GM12878 (cell line): Measurements from ENCODE around the gene TOMM20L. TPM values are rescaled to one million over a fixed set of nuclear protein-coding genes. Genes with fewer than 3 reads are reported as not detected.

ENCODE experiments used
- ATAC-seq: fragments of 200-7000 bp; cut with Tn5 transposase; 3 replicates; pipeline ENCODE4 v1.9.1; 2020; ENCODE audit warnings: mild to moderate bottlenecking, moderate library complexity
- BruUV-seq: library from RNA; stranded (reverse); fragments of 400-500 nt; replicated peaks from 2 replicates; lab custom pipeline; 2021; lab: Mats Ljungman, UMichigan
- CTCF ChIA-PET: fragments of 300-600 bp; sonication (Branson Sonifier 250); formaldehyde crosslinking; extraction: SDS; loops from one replicate; lab custom pipeline; 2021; ENCODE audit warnings: inconsistent platforms; lab: Yijun Ruan, JAX
- POLR2A ChIA-PET: fragments of 350-600 bp; formaldehyde crosslinking; extraction: SDS; loops from one replicate; lab custom pipeline; 2021; ENCODE audit warnings: inconsistent platforms; lab: Charles Lee
- RAD21 ChIA-PET: fragments of 300-600 bp; sonication (Branson Sonifier 250); formaldehyde crosslinking; loops from one replicate; lab custom pipeline; 2023; ENCODE audit warnings: antibody characterized with exemption; ENCODE audit not compliant: unreplicated experiment; lab: Charles Lee
- SMC1A ChIA-PET: fragments of 300-600 bp; sonication (Branson Sonifier 250); formaldehyde crosslinking; loops from one replicate; lab custom pipeline; 2023; ENCODE audit not compliant: unreplicated experiment, uncharacterized antibody; lab: Charles Lee
- DNase-seq: peaks from one replicate; pipeline ENCODE4 v3.0.0-alpha.2; 2011; ENCODE audit warnings: low read depth, low spot score
- FAIRE-seq: peaks from 3 replicates; lab custom pipeline; 2011; peaks lifted over from hg19 to GRCh38; lab: Jason Lieb, UNC
- H2AFZ ChIP-seq: 2 replicates; pipeline ENCODE4 v1.6.0; 2011; ENCODE audit warnings: low read depth, low read length, control low read depth; ENCODE audit not compliant: control insufficient read depth
- H3K27ac ChIP-seq: 2 replicates; pipeline ENCODE4 v1.5.1; 2011; ENCODE audit warnings: control low read depth; ENCODE audit not compliant: control insufficient read depth, insufficient read depth
- H3K27me3 ChIP-seq, 2 experiments: replicated peaks in 1 of 2; 2 replicates each; pipeline versions ENCODE4 v1.6.0 to v1.6.1; 2011; ENCODE audit warnings: low read length in 1 of 2; ENCODE audit not compliant: control insufficient read depth in 2 of 2, insufficient read depth in 2 of 2
- H3K36me3 ChIP-seq, 2 experiments: 2 replicates each; pipeline ENCODE4 v1.5.1; 2011; ENCODE audit warnings: low read length in 1 of 2; ENCODE audit not compliant: control insufficient read depth in 2 of 2, insufficient read depth in 2 of 2
- H3K4me1 ChIP-seq: 2 replicates; pipeline ENCODE4 v1.6.1; 2011; ENCODE audit warnings: mild to moderate bottlenecking, low read length, moderate library complexity, mixed read lengths; ENCODE audit not compliant: control insufficient read depth, insufficient read depth
- H3K4me2 ChIP-seq: 2 replicates; pipeline ENCODE4 v1.6.0; 2011; ENCODE audit warnings: control low read depth; ENCODE audit not compliant: control insufficient read depth, insufficient read depth
- H3K4me3 ChIP-seq: fragments of 200-600 bp; sonication (generic); 2 replicates; pipeline ENCODE4 v1.5.1; 2016
- H3K79me2 ChIP-seq: 2 replicates; pipeline ENCODE4 v1.6.0; 2011; ENCODE audit warnings: low read length; ENCODE audit not compliant: control insufficient read depth, insufficient read depth
- H3K9ac ChIP-seq: 2 replicates; pipeline ENCODE4 v1.8.0; 2011; ENCODE audit warnings: low read length, control low read depth, mixed read lengths; ENCODE audit not compliant: control insufficient read depth, insufficient read depth
- H3K9me3 ChIP-seq: replicated peaks from 3 replicates; pipeline ENCODE4 v1.5.1; 2011; ENCODE audit warnings: mild to moderate bottlenecking, low read length; ENCODE audit not compliant: control insufficient read depth, insufficient read depth
- H4K20me1 ChIP-seq: 2 replicates; pipeline ENCODE4 v1.6.0; 2011; ENCODE audit not compliant: control insufficient read depth, insufficient read depth
- BCL11A ChIP-seq: IDR thresholded peaks from 2 replicates; pipeline ENCODE4 v1.6.1; 2011; ENCODE audit warnings: low read depth, low read length
- BCLAF1 ChIP-seq: fragments of 450-650 bp; IDR thresholded peaks from 2 replicates; pipeline ENCODE4 v1.6.1; 2017; ENCODE audit warnings: antibody characterized with exemption, mild to moderate bottlenecking, moderate library complexity
- DPF2 ChIP-seq: fragments of 450-650 bp; IDR thresholded peaks from 2 replicates; pipeline ENCODE4 v1.6.1; 2017; ENCODE audit warnings: mild to moderate bottlenecking
- EED ChIP-seq: sonication (generic); IDR thresholded peaks from 2 replicates; pipeline ENCODE4 v1.6.1; 2016; ENCODE audit warnings: antibody characterized with exemption, low read depth
- FOS ChIP-seq: IDR thresholded peaks from 3 replicates; pipeline ENCODE4 v1.6.1; 2011; ENCODE audit warnings: borderline replicate concordance; ENCODE audit not compliant: insufficient read length; ENCODE audit errors: extremely low read depth
- HDAC6 ChIP-seq: fragments of 200-600 bp; sonication (generic); IDR thresholded peaks from one replicate; pipeline ENCODE4 v1.8.0; 2017; ENCODE audit warnings: antibody characterized with exemption; ENCODE audit not compliant: unreplicated experiment
- IKZF2 ChIP-seq, 2 experiments: fragments of 450-650 bp; IDR thresholded peaks; 2 replicates each; pipeline ENCODE4 v1.6.1; 2017; ENCODE audit warnings: mild to moderate bottlenecking in 2 of 2, moderate library complexity in 2 of 2
- MTA2 ChIP-seq: fragments of 450-650 bp; IDR thresholded peaks from 2 replicates; pipeline ENCODE4 v1.6.1; 2016; ENCODE audit warnings: low read depth, mild to moderate bottlenecking, moderate library complexity
- MTA3 ChIP-seq: IDR thresholded peaks from 2 replicates; pipeline ENCODE4 v1.6.1; 2012; ENCODE audit warnings: low read length, inconsistent platforms, borderline replicate concordance
- POU2F2 ChIP-seq: IDR thresholded peaks from 3 replicates; pipeline ENCODE4 v1.6.1; 2011; ENCODE audit warnings: low read depth, mild to moderate bottlenecking, low read length, borderline replicate concordance
- SMAD5 ChIP-seq: IDR thresholded peaks from 2 replicates; pipeline ENCODE4 v1.6.1; 2016; ENCODE audit warnings: antibody characterized with exemption, low read depth
- STAT1 ChIP-seq: fragments of 450-650 bp; conservative IDR thresholded peaks from 2 replicates; pipeline ENCODE4 v1.6.1; 2014; ENCODE audit warnings: antibody characterized with exemption, mild to moderate bottlenecking
- TAF1 ChIP-seq: IDR thresholded peaks from 2 replicates; pipeline ENCODE4 v1.6.1; 2011; ENCODE audit warnings: mild to moderate bottlenecking, low read depth, low read length, borderline replicate concordance
- TCF3 ChIP-seq: IDR thresholded peaks from 2 replicates; pipeline ENCODE4 v1.6.1; 2012; ENCODE audit warnings: low read depth, mild to moderate bottlenecking, low read length, borderline replicate concordance; ENCODE audit not compliant: insufficient read depth
- ZNF384 ChIP-seq: IDR thresholded peaks from 2 replicates; pipeline ENCODE4 v1.6.1; 2012; ENCODE audit warnings: low read depth, mild to moderate bottlenecking, low read length, improper control_type of control experiment, borderline replicate concordance
- in situ Hi-C: fragments of 300-500 bp; cut with MboI; formaldehyde crosslinking; loops from 9 replicates; pipeline ENCODE4 v1.14.3; 2018; ENCODE audit warnings: mixed read lengths
- intact Hi-C: fragments of 100-400 bp; cut with micrococcal nuclease; formaldehyde crosslinking; loops from one replicate; pipeline ENCODE4 v1.14.2; 2022; ENCODE audit not compliant: unreplicated experiment
- polyA plus RNA-seq, 11 experiments: library from polyadenylated mRNA; depleted of rRNA in 4 of 11; unstranded in 6 of 11; stranded (reverse) in 5 of 11; fragments of >200 nt; fragmentation: Nextera tagmentation in 4 of 11; fragmentation: Illumina TruSeq in 1 of 11; extraction: Ambion mirVana in 4 of 11; extraction: Trizol in 1 of 11; gene quantifications; 1 replicate in 1 of 11; 2 replicates in 10 of 11; pipeline versions ENCODE4 v1.2.1 to v1.2.3, GENCODE V29; 2011 to 2016; ENCODE audit warnings: inconsistent platforms in 2 of 11, missing spikeins in 2 of 11, low read depth in 1 of 11
- total RNA-seq, 4 experiments: library from RNA; depleted of rRNA in 3 of 4; stranded (reverse); fragments of >200 nt in 3 of 4; fragmentation: Illumina TruSeq in 1 of 4; extraction: Trizol in 1 of 4; gene quantifications; 2 replicates each; pipeline versions ENCODE4 v1.2.1 to v1.2.3, GENCODE V29; 2013 to 2021
- TF ChIP-seq, protein P1 (sequence below): fragments of 150-350 bp; IDR thresholded peaks from 2 replicates; pipeline ENCODE4 v1.6.1; 2016; ENCODE audit warnings: low read depth, low read length
- TF ChIP-seq, protein P2 (sequence below): fragments of 450-650 bp; IDR thresholded peaks from 2 replicates; pipeline ENCODE4 v1.6.1; 2014; ENCODE audit warnings: mild to moderate bottlenecking
- TF ChIP-seq, protein P3 (sequence below): IDR thresholded peaks from 2 replicates; pipeline ENCODE4 v1.6.1; 2012; ENCODE audit warnings: low read depth, low read length, improper control_type of control experiment

Gene TOMM20L
- total and polyA plus RNA-seq, 10 of the 15 experiments (the other 5 are each of a cell fraction or from before 2014, with no cell fraction given) = 0.28 TPM; not detected in 9

GRCh38 chr14:58368956-58369355 lies 26.8 kb upstream of the TOMM20L start (continued):
- TF ChIP-seq, protein P1, sequence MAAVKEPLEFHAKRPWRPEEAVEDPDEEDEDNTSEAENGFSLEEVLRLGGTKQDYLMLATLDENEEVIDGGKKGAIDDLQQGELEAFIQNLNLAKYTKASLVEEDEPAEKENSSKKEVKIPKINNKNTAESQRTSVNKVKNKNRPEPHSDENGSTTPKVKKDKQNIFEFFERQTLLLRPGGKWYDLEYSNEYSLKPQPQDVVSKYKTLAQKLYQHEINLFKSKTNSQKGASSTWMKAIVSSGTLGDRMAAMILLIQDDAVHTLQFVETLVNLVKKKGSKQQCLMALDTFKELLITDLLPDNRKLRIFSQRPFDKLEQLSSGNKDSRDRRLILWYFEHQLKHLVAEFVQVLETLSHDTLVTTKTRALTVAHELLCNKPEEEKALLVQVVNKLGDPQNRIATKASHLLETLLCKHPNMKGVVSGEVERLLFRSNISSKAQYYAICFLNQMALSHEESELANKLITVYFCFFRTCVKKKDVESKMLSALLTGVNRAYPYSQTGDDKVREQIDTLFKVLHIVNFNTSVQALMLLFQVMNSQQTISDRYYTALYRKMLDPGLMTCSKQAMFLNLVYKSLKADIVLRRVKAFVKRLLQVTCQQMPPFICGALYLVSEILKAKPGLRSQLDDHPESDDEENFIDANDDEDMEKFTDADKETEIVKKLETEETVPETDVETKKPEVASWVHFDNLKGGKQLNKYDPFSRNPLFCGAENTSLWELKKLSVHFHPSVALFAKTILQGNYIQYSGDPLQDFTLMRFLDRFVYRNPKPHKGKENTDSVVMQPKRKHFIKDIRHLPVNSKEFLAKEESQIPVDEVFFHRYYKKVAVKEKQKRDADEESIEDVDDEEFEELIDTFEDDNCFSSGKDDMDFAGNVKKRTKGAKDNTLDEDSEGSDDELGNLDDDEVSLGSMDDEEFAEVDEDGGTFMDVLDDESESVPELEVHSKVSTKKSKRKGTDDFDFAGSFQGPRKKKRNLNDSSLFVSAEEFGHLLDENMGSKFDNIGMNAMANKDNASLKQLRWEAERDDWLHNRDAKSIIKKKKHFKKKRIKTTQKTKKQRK = no peak
- no peak for TF ChIP-seq EED
- no peak for TF ChIP-seq BCLAF1
- no peak for TF ChIP-seq MTA3
- TF ChIP-seq DPF2 = no peak
- TF ChIP-seq, all 136 proteins: peak for 0

GRCh38 chr14:58376791-58377190 lies 18.9 kb upstream of the TOMM20L start:
- Histone ChIP-seq H3K36me3 (peaks cover 1 to 5% of the 10 kb centered on the region in 2 experiments; a peak in 3 of 4 replicates), H3K9ac (no peak overlapping the region), H3K27me3 (no peaks in the 10 kb centered on the region), H3K4me3 (no peak overlapping the region), H3K9me3 (no peaks in the 10 kb centered on the region), H4K20me1 (no peaks in the 10 kb centered on the region), H3K4me2 (no peak overlapping the region), H3K79me2 (no peaks in the 10 kb centered on the region), H3K27ac (no peak overlapping the region), H2AFZ (no peak overlapping the region), H3K4me1 (no peaks in the 10 kb centered on the region)
- ChIA-PET POLR2A (no interaction called here), RAD21 (no interaction called here), CTCF (no interaction called here), SMC1A (no interaction called here)
- DNase-seq (no peak), FAIRE-seq (no peak), ATAC-seq (no peak)
- intact Hi-C loops = no loop called here
- in situ Hi-C loops = no loop called here
- BruUV-seq = no TSS peak
- TF ChIP-seq HDAC6 = no peak
- TF ChIP-seq MTA2 = no peak
- TF ChIP-seq ZNF384 = no peak
- TF ChIP-seq EED = no peak
- TF ChIP-seq TAF1 = no peak
- no peak for TF ChIP-seq IKZF2 (IDR thresholded peaks at IDR 0.05)
- TF ChIP-seq, protein P2, sequence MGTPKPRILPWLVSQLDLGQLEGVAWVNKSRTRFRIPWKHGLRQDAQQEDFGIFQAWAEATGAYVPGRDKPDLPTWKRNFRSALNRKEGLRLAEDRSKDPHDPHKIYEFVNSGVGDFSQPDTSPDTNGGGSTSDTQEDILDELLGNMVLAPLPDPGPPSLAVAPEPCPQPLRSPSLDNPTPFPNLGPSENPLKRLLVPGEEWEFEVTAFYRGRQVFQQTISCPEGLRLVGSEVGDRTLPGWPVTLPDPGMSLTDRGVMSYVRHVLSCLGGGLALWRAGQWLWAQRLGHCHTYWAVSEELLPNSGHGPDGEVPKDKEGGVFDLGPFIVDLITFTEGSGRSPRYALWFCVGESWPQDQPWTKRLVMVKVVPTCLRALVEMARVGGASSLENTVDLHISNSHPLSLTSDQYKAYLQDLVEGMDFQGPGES = no peak
- no peak for TF ChIP-seq FOS
- no peak for TF ChIP-seq POU2F2
- TF ChIP-seq SMAD5 = no peak
- TF ChIP-seq, protein P3, sequence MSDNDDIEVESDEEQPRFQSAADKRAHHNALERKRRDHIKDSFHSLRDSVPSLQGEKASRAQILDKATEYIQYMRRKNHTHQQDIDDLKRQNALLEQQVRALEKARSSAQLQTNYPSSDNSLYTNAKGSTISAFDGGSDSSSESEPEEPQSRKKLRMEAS = no peak
- TF ChIP-seq BCL11A = no peak
- no peak for TF ChIP-seq TCF3
- no peak for TF ChIP-seq STAT1
